GM23248 (cell line): ENCODE results near the gene METRNL.

Experiments
- EZH2 ChIP-seq: fragments of 200-600 bp; sonication (generic); IDR thresholded peaks from 2 replicates; pipeline ENCODE4 v1.6.1; 2018; ENCODE audit warnings: antibody characterized with exemption, mild to moderate bottlenecking; ENCODE audit not compliant: insufficient read depth, poor library complexity, severe bottlenecking
- EZH2phosphoT487 ChIP-seq: fragments of 200-600 bp; sonication (generic); IDR thresholded peaks from 2 replicates; pipeline ENCODE4 v1.6.1; 2018; ENCODE audit warnings: antibody characterized with exemption, moderate library complexity, mild to moderate bottlenecking, low read depth; ENCODE audit not compliant: insufficient read depth

- no peak for TF ChIP-seq EZH2phosphoT487
- TF ChIP-seq EZH2 = no peak
These were observed 28.6 kb upstream of the METRNL start for GRCh38 chr17:83050651-83051395.
